HCT116 (cell line): Measurements from ENCODE around the gene TTC36. TPM values are rescaled to one million over a fixed set of nuclear protein-coding genes. Genes with fewer than 3 reads are reported as not detected.
"Not testable (repeated sequence)": the region's sequence is repeated elsewhere in the genome, so short reads cannot be mapped to it uniquely, and the experiment has no call there.

Experiments used
- ATAC-seq: fragments of 200-7000 bp; cut with Tn5 transposase; 2 replicates; pipeline ENCODE4 v1.9.1; 2020; ENCODE audit warnings: mild to moderate bottlenecking, moderate library complexity
- Bru-seq: library from RNA; stranded (reverse); fragments of 400-500 nt; gene quantifications from one replicate; lab custom pipeline; 2021; lab: Mats Ljungman, UMichigan
- BruChase-seq, 2 experiments: library from RNA; stranded (reverse); fragments of 400-500 nt; gene quantifications; one replicate each; lab custom pipeline; 2021; lab: Mats Ljungman, UMichigan
- BruUV-seq: library from RNA; stranded (reverse); fragments of 400-500 nt; replicated peaks from 2 replicates; lab custom pipeline; 2021; lab: Mats Ljungman, UMichigan
- CTCF ChIA-PET: fragments of 300-600 bp; sonication (Branson Sonifier 250); formaldehyde crosslinking; loops from one replicate; lab custom pipeline; 2021; ENCODE audit warnings: antibody characterized with exemption; lab: Charles Lee
- POLR2A ChIA-PET: fragments of 300-600, 350-600 bp; sonication (Branson Sonifier 250); formaldehyde crosslinking; loops from one replicate; lab custom pipeline; 2021; ENCODE audit warnings: antibody characterized with exemption; lab: Charles Lee
- RAD21 ChIA-PET, 2 experiments: fragments of 300-600 bp; sonication (Branson Sonifier 250); formaldehyde crosslinking; loops; one replicate each; lab custom pipeline; 2023; ENCODE audit warnings: low total read pairs in 2 of 2; ENCODE audit not compliant: uncharacterized antibody in 2 of 2, unreplicated experiment in 2 of 2, low non-redundant PET in 1 of 2; lab: Charles Lee
- DNase-seq: peaks from one replicate; pipeline ENCODE4 v3.0.0-alpha.2; 2010; ENCODE audit warnings: low read depth, low spot score
- H2AFZ ChIP-seq: fragments of 200-600 bp; shearing (Covaris generic), sonication (generic); 2 replicates; pipeline ENCODE4 v1.6.1; 2017; ENCODE audit warnings: low read depth, mixed run types, mixed read lengths, antibody characterized with exemption, low read length; ENCODE audit not compliant: poor library complexity, severe bottlenecking
- H3K27ac ChIP-seq: 2 replicates; pipeline ENCODE4 v1.5.1; 2012; ENCODE audit warnings: low read depth, low read length
- H3K27me3 ChIP-seq: fragments of 200-600 bp; sonication (generic); 2 replicates; pipeline ENCODE4 v1.6.1; 2016; ENCODE audit warnings: mixed run types, low read length, mixed read lengths; ENCODE audit not compliant: insufficient read depth
- H3K36me3 ChIP-seq, 2 experiments: fragments of 200-500 bp in 1 of 2; fragments of 200-600 bp in 1 of 2; sonication (Bioruptor generic) in 1 of 2; sonication (generic) in 1 of 2; 2 replicates each; pipeline versions ENCODE4 v1.5.1 to v1.6.1; 2014 to 2016; ENCODE audit warnings: low read length in 2 of 2, inconsistent platforms in 1 of 2, mixed read lengths in 1 of 2, mixed run types in 1 of 2; ENCODE audit not compliant: insufficient read depth in 2 of 2, control insufficient read depth in 1 of 2
- H3K4me1 ChIP-seq, 2 experiments: fragments of 200-600 bp in 1 of 2; sonication (generic) in 1 of 2; 2 replicates each; pipeline versions ENCODE4 v1.5.1 to v1.6.1; 2012 to 2017; ENCODE audit warnings: low read length in 2 of 2, inconsistent platforms in 1 of 2, mild to moderate bottlenecking in 1 of 2, mixed read lengths in 1 of 2, mixed run types in 1 of 2, moderate library complexity in 1 of 2; ENCODE audit not compliant: insufficient read depth in 2 of 2, control insufficient read depth in 1 of 2
- H3K4me2 ChIP-seq: fragments of 200-600 bp; sonication (generic); 2 replicates; pipeline ENCODE4 v1.6.1; 2017; ENCODE audit warnings: mixed run types, low read length, mixed read lengths
- H3K4me3 ChIP-seq, 2 experiments: fragments of 200-600 bp in 1 of 2; sonication (generic) in 1 of 2; replicated peaks in 1 of 2; 2 replicates each; pipeline ENCODE4 v1.5.1; 2011 to 2016; ENCODE audit warnings: low read length in 2 of 2, control low read depth in 1 of 2, low read depth in 1 of 2, mild to moderate bottlenecking in 1 of 2, mixed read lengths in 1 of 2, mixed run types in 1 of 2
- H3K79me2 ChIP-seq: fragments of 200-600 bp; sonication (generic); 2 replicates; pipeline ENCODE4 v1.6.1; 2017; ENCODE audit warnings: mild to moderate bottlenecking, mixed run types, low read length, moderate library complexity, mixed read lengths; ENCODE audit not compliant: insufficient read depth
- H3K9ac ChIP-seq: fragments of 200-600 bp; sonication (generic); 2 replicates; pipeline ENCODE4 v1.6.1; 2016; ENCODE audit warnings: low read length, mixed read lengths
- H3K9me2 ChIP-seq: fragments of 200-600 bp; sonication (generic), shearing (Covaris generic); 2 replicates; pipeline ENCODE4 v1.6.1; 2017; ENCODE audit warnings: mixed run types, mild to moderate bottlenecking, moderate library complexity; ENCODE audit not compliant: insufficient read depth
- H3K9me3 ChIP-seq, 2 experiments: fragments of 200-500 bp in 1 of 2; fragments of 200-600 bp in 1 of 2; sonication (Bioruptor generic) in 1 of 2; sonication (generic) in 1 of 2; 2 replicates each; pipeline ENCODE4 v1.6.1; 2014 to 2017; ENCODE audit warnings: low read length in 2 of 2, mixed read lengths in 2 of 2, inconsistent platforms in 1 of 2, low read depth in 1 of 2, mild to moderate bottlenecking in 1 of 2, mixed run types in 1 of 2, moderate library complexity in 1 of 2; ENCODE audit not compliant: control insufficient read depth in 1 of 2, insufficient read depth in 1 of 2
- H4K20me1 ChIP-seq: fragments of 200-600 bp; sonication (generic), shearing (Covaris generic); 2 replicates; pipeline ENCODE4 v1.6.1; 2017; ENCODE audit warnings: mixed run types, mild to moderate bottlenecking, moderate library complexity; ENCODE audit not compliant: insufficient read depth
- ELF1 ChIP-seq: IDR thresholded peaks from 2 replicates; pipeline ENCODE4 v1.6.1; 2012; ENCODE audit warnings: low read depth, borderline replicate concordance
- POLR2AphosphoS5 ChIP-seq: IDR thresholded peaks from 2 replicates; pipeline ENCODE4 v1.6.1; 2011; ENCODE audit warnings: mild to moderate bottlenecking, low read depth, low read length, moderate library complexity
- intact Hi-C: fragments of 100-400 bp; cut with micrococcal nuclease; formaldehyde crosslinking; loops from 2 replicates; pipeline ENCODE4 v1.10.0; 2022
- long read RNA-seq: library from polyadenylated mRNA; unstranded; transcript quantifications from one replicate; pipeline ENCODE4 v2.0.0, GENCODE V29; 2021; ENCODE audit not compliant: unreplicated experiment
- polyA plus RNA-seq: library from polyadenylated mRNA; unstranded; fragments of >200 nt; gene quantifications from 2 replicates; pipeline ENCODE4 v1.2.1, GENCODE V29; 2012; ENCODE audit warnings: missing spikeins
- total RNA-seq: library from RNA; stranded (reverse); gene quantifications from one replicate; pipeline ENCODE4 v1.2.1, GENCODE V29; 2021; ENCODE audit not compliant: unreplicated experiment

TTC36 gene, protein sequence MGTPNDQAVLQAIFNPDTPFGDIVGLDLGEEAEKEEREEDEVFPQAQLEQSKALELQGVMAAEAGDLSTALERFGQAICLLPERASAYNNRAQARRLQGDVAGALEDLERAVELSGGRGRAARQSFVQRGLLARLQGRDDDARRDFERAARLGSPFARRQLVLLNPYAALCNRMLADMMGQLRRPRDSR
- total RNA-seq: 0.47 TPM
- 0.24 and 0.42 TPM in 2 replicates for polyA plus RNA-seq
- Bru-seq, nascent RNA: percentile 47 among the genes with signal in this experiment
- BruChase-seq, experiment 1, labeled RNA remaining after a 6-hour chase: percentile 34 among the genes with signal in this experiment
- BruChase-seq, experiment 2, labeled RNA remaining after a 2-hour chase: percentile 24 among the genes with signal in this experiment
- long read RNA-seq: 0 reads

DNA sequence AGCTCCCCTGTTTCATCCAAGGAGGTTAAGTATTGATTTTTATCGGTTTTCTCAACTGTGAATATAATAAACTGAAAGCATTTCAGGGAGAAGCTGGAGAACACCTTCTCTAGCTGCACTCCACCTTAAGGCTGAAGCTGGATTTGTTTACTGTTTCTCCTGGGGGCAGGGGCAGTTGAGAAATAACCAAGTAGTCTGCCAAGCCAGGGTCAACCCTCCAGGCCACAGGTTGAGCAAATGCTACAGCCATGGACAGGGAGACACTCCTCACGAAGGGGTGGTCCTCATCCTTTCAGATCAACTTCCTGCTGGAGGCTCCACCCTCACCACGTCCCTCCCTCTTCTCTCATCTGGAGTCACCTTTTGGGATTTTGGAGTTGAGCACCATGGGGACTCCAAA is at the start of gene TTC36:
TSS of gene TTC36 (plus strand) at position 366 of the 400 bp plus-strand sequence. CDS start at position 387, 21 bp downstream.
- ATAC-seq: no peak
- Histone ChIP-seq H3K9ac (no peak within 1 kb of the TSS), H3K4me3 (no peak within 1 kb of the TSS), H3K36me3 (peaks cover 0 to 15% of the 10 kb centered on the region in 2 experiments; a peak in 3 of 4 replicates), H2AFZ (no peak within 1 kb of the TSS), H3K79me2 (no peaks in the 10 kb centered on the region), H3K4me2 (no peak within 1 kb of the TSS), H3K27ac (no peak within 1 kb of the TSS), H3K27me3 (no peaks in the 10 kb centered on the region), H4K20me1 (no peaks in the 10 kb centered on the region), H3K9me3 (no peaks in the 10 kb centered on the region), H3K4me1 (peaks cover 11 to 22% of the 10 kb centered on the region in 2 experiments), H3K9me2 (no peaks in the 10 kb centered on the region)
- POLR2A ChIA-PET: interaction anchor here (0.6 kb wide), 1 partner anchor 45 kb away, joined by 4 read pairs; the partner anchor contains the start of gene ARCN1
- intact Hi-C loops: no loop called here
- 0 out of 2 replicates have a peak, but pooled peaks have one; percentile 7 for TF ChIP-seq POLR2AphosphoS5
- TF ChIP-seq ELF1: no peak
- no peak for DNase-seq
- RAD21 ChIA-PET: no interaction called here
- CTCF ChIA-PET: no interaction called here
- BruUV-seq: no TSS peak

DNA sequence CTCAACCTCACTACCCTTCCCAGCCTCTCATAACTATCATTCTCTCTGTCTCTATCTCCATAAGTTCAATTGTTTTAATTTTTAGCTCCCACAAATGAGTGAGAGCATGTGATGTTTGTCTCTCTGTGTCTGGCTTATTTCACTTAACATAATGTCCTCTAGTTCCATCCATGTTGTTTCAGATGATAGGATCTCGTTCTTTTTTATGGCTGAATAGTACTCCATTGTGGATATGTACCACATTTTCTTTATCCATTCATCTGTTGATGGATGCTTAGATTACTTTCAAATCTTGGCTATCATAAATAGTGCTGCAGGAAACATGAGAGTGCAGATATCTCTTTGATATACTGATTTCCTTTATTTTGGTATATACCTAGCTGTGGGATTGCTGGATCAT is 46.0 kb upstream of the TTC36 start:
- H3K79me2 ChIP-seq, H3K27ac ChIP-seq, RAD21 ChIA-PET, CTCF ChIA-PET, H2AFZ ChIP-seq, H3K4me2 ChIP-seq, H3K9me2 ChIP-seq, intact Hi-C loops, ATAC-seq, BruUV-seq, H3K4me1 ChIP-seq, H3K9ac ChIP-seq, DNase-seq, H3K9me3 ChIP-seq, H3K4me3 ChIP-seq, H3K27me3 ChIP-seq, POLR2A ChIA-PET, H4K20me1 ChIP-seq: not testable (repeated sequence)
- H3K36me3 ChIP-seq: peaks cover 57 to 61% of the 10 kb centered on the region in 2 experiments
